Right hindlimb (tissue), 1 donor: ENCODE measurements around the gene CXXC1.
"Not testable (repeated sequence)": the region's sequence is repeated elsewhere in the genome, so short reads cannot be mapped to it uniquely, and the experiment has no call there.

Experiments
- DNase-seq: peaks from one replicate; pipeline ENCODE4 v3.0.0-alpha.2; 2018

Gene CXXC1

DNA sequence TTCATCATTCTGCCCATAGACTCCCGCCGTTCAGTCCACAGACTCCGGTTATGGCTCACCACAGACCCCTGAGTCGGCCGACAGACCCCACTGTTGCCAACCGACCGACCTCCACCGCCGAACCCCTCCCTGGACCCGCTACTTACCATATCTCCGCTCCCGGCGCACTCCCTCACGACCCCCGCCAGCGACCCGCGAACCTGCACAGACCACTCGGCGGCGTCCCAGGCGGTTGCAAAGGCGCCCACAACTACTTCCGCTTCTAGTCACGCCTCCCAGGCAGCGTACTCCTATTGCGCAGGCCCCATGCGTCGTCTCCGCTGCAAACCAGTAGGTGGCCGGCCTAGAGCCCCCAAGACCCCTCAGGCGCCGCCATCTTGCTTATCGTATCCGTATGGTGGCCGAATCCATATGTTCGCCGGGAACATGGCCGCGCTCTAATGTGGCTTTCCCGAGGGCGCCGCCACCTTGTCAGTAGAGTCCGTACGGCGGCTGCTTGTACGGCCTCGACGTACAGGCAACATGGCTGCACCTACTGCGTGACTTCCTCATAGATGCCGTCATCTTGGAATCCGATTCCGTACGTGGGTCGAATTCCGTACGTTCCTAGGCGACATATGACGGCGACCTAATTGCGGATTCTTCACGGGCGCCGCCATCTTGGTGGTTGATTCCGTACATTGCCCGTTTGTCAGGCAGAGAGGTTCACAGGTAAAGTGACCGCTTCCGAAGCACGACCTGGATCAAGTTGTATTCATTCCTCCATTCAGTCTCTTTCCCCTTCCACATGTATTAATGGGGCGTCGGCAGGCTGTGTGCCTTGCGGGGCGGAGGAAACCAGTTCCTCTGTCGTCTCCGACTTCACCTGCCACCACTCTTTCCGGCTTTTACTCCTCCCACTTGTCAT, at the start of gene CXXC1:
Gene CXXC1 (minus strand): TSS at position 252 of the 907 bp plus-strand sequence. CDS start 103 bp downstream, at position 149.
- DNase-seq = peak; percentile 100

DNA sequence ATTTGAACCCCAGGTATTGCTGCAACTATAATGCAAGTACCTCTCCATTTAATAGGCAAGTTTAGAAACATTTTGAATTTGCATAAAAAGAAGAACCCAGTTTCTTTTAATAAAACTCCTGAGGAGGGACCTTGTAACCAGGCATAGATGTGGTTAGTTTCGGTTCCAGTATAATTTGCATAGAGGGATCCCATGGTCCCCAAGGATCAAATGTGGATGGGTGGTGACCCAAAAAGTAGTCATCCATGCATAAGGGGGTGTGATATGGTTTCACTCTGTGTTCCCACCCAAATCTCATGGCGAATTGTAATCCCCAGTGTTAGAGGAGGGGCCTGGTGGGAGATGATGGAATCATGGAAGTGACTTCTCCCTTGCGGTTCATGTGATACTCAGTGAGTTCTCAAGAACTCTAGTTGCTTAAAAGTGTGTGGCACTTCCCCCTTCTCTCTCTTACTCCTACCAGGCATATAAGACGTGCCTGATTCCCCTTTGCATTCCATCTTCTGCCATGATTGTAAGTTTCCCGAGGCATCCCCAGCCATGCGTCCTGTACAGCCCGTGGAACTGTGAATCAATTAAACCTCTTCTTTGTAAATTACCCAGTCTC, 47.2 kb upstream of the CXXC1 start:
- DNase-seq = no peak

DNA sequence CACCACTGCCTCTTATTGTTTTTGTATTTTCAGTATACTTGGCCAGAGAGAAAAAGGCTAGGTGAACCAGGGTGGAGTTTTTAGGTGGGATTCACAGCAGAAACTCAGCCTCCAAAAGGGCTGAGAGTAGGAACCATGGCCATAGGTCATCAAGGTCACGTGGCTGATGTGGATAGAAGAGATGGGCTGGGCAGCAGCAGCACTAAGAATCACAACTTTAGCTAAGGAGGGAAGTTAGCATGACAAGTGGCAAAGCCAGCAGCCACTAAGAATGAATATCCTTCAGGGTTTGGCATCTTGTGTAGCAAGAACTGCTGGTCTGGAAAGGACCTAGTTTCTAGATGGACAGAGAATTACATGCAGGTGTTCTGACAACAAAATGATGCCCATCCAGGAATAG, 44.2 kb upstream of the CXXC1 start:
- no peak for DNase-seq

DNA sequence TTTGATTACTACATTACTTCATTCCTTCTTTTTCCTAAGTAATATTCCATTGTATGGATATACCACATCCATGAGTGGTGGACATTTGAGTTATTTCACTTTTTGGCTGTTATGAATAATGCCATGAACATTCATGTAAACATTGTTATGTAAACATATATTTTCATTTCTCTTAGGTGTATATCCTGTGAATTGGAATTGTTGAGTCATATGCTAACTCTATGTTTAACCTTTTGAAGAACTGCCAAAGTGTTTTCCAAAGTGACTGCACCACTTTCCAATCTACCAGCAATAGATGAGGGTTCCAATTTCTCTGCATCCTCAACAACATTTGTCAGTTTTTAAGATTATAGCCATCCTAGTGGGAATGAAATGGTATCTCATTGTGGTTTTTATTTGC, 42.7 kb upstream of the CXXC1 start:
- DNase-seq = no peak

DNA sequence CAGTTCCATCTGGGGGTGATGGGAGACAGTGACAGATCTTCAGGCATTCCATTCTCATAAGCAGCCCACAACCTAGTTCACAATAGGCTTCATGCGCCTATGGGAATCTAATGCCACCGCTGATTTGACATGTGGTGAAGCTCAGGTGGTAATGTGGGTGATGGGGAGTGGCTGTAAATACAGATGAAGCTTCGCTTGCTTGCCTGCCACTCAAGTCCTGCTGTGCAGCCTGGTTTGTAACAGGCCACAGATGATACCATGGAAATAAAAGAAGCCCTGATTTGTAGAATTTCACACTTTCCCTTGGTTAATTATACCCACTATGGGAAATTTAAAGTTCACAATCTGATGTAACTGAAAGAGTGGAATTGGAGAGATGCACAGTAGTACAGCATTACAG, 40.5 kb upstream of the CXXC1 start:
- no peak for DNase-seq

DNA sequence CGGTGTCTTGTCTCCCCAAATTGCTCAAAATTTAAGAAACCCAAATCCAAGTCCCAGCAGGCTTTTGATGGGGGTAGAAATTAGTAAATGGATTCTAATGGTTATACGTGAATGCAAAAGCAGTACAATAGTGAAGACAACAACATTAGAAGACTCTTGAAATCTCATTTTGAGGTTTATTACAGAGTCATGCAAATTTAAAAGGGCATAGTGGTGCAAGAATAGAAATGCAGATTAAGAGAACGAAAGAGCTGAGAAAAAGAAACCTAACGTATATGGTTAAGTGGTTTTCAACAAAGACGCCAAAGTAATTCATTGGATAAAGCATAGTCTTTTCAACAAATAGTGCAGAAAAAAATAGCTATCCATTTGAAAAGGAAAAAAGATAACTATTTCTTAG, 33.2 kb upstream of the CXXC1 start:
- DNase-seq = no peak

DNA sequence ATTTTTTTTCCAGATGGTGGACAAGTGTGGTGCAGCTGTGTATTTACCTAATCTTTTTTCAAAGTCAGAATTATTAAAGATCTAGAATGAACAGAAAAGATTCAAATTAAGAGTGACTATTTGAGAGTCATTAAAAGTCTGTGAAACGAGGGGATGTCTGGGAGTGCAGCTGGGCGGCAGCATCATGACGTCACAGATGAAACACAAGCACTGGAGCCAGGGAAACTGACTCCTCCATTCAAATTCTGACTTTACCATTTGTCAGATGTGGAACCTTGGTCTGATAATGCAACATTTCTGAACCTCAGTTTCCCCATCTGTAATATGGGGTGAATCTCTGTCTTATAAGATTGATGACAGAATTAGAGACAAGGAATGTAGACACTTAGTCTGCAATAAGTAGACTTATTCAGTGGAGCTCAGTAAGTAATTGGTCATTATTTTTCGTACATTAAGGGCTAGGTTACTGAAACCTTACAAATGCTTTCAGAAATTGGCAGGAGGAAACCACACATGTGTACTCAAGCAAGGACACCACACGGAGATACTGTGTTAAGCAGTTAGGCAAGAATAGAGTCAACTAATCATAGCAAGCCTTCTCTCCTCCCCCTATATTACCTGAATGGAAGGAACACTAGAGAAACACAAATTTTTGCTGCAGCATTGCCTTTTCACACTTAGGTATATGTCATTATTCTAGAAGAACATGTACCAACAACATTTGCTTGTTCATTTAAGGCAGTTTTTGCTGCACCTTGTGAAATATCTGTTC, 27.8 kb upstream of the CXXC1 start:
- no peak for DNase-seq

DNA sequence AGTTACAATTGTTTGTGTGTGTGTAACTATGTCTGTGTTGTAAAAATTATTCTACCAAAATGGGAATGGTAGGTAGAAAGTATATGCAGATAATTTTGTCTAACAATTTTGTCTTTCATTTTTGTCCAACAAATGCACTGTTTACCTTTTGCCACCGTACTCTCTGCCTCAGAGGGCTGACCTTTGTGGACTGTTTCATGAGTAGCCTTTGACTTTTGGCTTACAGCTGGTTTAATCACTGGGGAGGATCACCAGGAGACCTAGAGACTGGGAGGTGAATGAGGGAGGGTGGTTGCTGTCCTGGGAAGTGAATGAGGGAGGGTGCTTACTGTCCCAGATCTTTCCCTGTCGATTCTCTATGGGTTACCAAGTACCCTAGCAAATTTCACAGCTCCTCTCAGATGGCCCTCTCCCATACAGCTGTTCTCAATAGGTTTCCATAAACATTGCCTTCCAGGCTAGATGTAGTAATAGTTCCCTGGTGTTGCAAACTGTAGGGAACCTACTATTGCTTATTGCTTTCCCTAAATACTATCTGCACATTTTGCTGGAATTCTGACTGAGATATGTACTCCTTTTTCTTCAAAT, 26.5 kb upstream of the CXXC1 start:
- no peak for DNase-seq

DNA sequence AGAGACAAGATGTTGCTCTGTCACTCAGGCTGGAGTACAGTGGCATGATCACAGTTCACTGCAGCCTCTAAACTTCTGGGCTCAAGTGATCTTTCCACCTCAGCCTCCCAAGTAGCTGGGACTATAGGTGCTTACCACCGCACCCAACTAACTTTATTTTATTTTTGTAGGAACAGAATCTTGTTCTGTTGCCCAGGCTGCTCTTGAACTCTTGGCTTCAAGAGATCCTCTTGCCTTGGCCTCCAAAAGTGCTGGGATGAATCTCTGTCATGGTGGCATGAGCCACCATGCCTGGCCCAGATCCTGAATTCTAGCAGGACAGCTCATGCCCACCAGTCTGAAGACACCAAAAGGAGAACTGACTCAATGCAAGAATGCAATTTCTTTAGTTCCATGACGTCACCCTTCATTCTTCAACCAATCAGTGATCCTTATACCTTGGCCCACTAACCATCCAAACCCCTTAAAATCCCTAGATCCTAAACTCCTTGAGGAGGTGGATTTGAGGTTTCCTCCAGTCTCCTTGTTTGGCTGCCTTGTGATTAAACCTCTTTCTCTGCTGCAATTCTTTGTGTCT, 25.6 kb upstream of the CXXC1 start:
- no peak for DNase-seq

DNA sequence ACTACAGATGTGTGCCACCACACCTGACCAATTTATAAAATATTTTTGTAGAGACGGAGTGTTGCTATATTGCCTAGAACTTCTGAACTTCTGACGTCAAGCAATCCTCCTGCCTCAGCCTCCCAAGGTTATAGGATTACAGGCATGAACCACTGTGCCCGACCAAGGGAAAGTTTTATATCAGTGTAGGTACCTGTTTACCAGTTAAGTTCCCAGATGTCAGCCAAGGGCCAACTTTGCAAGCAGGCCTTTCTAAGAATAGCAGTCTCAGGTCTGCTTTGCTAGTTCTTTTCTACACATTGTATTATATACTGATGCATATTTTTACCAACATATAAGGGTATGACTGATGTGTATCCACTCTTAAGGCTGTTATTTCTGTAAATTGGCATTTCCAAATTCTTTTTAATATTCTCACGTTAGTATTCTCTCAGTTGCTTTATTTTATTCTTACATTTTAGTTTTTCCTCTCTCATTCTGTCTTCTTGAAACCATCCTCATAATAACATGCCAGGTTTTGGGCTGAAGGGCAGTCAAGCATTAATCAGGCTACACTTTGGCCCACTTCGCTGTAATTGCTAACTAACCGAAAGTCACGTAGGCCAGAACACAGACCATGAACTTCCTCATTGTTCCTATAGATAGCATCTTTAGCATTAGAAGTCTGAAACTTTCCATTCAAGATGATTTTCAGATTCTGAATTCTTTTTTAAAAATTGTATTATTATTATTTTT, 25.0 kb upstream of the CXXC1 start:
- no peak for DNase-seq

DNA sequence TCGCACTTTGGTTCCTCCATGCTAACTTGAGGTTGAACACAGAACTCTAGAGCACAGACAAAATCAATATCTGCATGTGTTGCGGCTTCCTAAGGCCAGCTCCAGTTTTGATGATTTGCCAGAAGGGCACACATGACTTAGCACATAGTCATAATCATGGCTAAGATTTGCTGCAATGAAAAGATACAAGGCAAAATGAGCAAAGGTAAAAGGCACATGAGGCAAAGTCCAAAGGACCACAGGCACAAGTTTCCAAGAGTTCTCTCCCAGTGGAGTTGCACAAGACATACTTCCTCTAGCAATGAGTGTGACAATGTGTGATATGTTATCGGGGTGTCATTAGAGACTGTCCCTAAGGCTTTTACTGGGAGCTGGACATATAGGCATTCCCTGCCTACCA, 24.2 kb upstream of the CXXC1 start:
- DNase-seq = no peak

DNA sequence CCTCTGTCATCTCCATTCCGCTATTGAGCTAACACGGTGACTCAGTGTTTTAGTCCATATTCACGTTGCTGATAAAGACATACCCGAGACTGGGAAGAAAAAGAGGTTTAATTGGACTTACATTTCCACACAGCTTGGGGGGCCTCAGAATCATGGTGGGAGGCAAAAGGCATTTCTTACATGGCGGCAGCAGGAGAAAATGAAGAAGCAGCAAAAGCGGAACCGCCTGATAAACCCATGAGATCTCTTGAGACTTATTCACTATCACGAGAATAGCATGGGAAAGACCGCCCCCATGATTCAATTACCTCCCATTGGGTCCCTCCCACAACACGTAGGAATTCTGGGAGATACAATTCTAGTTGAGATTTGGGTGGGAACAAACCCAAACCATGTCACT, 22.6 kb upstream of the CXXC1 start:
- DNase-seq = no peak

DNA sequence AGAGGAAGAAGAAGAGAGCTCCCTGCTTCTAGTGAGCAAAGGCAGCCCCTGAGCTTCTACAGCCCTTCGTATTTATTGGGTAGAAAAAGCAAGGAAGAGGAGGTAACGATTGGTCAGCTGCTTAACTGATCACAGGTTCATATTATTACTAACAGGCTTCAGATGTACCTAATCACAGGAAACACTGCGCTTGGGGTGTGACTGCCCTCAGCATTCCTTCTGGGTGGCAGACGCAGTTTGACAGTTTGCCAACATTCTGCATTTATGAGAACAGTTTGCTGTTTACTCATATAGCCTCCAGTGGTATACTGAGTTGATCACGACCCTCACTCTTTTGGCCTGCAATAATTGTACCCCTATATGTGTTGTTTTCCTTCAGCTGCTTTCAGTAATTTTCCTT, 21.4 kb upstream of the CXXC1 start:
- not testable (repeated sequence) for DNase-seq

DNA sequence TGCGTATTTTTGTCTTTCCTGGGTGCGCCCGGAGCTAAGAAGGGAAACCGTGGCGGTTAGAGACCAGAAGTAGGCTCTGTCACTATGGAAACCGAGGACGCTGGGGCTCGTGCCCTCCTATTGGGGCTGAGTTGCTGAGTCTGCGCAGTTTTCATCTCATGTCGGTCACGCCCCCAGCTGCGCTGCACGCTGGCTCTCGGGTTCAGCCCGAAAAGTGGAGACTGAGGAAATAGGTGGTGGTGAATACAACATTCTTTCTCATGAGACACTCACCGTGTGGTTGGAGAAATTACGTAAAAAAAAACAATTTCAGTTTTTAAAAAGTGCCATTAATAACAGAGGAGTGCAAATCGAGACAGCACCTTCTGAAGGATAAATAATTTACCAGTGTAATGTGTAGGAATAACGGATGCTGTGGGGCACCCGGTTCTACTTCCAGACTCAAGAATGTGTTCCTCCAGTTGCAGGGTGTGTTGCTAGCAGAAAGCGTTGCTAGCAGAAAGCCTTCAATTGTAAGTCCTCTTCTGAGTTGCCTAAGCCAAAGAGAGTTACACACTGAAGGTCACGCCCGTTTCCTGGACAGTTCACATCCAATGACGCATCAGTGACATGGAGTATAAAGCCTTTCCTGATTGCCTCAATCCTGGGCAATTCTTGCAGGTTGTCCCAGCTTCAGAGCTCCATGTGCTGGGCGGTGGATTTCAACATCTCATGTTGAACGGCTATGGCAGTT, 20.4 kb upstream of the CXXC1 start:
- peak; percentile 89 for DNase-seq

DNA sequence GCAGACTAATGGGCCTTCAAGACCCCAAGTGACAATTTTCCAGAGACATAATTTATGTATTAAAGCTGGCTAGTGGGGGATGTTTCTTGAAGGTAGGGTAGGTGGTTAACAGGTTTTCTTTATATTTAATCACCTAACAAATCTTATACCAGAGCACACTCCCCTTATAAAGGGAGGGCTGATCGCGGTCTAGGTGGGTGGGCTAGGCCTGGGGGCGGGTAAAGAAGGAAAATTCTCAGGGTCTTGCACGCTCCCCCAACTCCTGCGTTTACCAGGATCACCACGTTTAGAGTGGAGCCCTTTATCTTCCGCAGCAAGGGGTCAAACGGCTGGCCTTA, 19.9 kb upstream of the CXXC1 start:
- no peak for DNase-seq

DNA sequence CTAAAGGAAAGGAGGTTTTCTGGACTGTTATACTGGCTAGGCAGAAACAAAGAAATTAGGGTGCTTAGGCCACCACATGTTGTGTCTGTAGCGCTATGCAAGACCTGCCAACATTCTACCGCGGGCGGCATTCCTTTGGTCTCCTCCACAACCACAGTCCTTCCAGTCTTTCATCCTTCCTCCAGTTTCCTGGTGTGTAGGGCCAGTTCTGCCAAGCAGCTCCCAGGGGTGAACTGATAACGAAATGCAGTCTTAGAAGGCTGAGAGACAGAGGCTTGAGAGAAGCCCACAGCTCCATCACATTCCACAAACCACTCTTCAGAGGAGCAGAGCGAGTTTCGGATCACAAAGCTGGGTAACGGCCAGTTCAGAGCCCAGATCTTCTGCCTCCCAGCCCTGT, 19.5 kb upstream of the CXXC1 start:
- DNase-seq = peak; percentile 25

DNA sequence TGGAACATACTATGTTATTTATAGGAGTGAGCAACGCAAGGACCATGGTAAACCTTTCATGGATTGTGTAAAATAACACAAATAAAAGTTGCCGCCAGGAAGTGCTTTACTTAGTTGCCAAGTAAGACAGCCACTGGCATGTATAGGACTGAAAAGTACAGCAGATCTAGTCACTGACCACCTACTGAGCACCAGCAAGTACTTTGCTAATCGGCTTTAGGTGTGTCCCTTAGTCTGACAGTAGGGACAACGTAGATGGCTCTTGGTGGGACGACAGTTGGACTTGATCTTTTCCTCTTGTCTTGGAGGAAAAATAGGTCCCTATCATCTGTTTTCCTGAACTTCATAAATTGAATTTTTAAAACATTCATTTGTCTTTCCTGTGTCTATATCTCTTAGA, 13.6 kb upstream of the CXXC1 start:
- no peak for DNase-seq

DNA sequence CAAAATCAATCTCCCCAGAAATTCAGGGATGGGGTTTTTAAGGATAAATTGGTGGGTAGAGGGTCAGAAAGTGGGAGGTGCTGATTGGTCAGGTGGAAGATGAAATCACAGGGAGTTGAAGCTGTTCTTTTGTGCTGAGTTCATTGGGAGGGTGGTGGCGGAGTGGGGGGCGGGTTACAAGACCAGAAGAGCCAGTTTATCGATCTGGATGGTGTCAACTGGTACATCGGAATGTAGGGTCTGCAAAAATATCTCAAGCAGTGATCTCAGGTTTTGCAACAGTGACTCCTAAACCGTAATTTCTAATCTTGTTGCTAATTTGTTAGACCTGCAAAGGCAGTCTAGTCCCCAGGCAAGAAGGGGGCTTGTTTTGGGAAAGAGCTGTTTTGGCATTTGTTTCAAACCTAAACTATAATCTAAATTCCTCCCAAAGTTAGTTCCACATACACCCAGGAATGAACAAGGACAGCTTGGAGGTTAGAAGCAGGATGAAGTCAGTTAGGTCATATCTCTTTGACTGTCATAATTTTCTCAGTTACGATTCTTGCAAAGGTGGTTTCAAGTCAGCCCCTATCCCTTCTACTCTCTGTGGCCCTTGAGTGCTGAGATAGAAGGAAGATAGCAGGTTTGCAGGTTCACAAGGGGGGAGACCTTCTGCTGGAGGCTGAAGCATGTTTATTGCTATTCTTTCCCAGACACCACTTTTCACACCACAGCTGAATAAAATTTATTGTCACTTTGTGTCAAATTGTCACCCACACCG, 12.3 kb upstream of the CXXC1 start:
- DNase-seq = no peak

DNA sequence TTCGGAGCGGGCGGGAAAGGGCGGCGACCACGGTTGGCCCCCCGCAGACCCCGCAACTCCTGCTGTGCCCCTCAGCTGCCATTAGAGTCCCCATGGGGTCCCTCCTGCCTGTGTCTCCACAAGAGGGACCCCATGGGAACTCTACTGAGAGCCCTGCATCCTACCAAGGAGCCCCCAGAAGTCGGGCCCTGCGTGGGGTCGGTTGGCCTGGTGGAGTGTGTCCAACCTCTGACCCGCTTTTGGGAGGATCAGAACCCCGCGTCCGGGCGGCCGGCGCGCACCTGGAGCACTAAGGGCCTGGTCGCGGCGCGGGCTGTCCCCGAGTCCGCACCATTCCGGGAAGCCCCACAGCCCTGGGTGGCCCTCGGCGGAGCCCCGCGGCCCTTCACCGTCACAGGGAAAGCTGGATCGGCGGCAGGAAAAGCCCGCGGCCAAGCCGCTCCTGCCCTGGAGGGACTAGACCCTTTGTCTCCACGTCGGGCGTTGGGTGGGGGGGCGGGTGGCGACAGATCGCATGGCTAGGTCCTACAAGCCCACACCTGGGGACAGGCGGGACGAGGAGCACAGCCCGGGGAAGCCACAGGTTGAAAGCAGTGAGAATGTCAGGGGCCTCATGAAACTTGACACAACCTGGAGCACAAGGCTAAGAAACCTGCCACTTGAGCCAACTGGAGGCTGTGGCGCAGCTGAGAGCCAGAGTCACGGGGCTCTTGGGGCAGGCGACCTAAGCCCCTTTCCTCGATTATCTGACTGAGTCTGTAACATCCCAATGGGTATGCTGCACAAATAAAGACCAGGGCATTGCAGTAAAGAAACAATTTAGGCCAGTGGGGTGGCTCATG, 11.2 kb upstream of the CXXC1 start:
- DNase-seq = no peak
